Activated effector memory CD4-positive, alpha-beta T cell treated with anti-CD3 and anti-CD28 coated beads, Interleukin-2, amount 50 U/mL, for 16 hours (primary cell): ENCODE results near the gene ITLN1.

Experiments used
- DNase-seq: peaks from one replicate; pipeline ENCODE4 v3.0.0-alpha.2; 2020

The ITLN1 gene

GRCh38 chr1:160853754-160854153, 31.2 kb downstream of the ITLN1 start:
- DNase-seq = no peak

DNA sequence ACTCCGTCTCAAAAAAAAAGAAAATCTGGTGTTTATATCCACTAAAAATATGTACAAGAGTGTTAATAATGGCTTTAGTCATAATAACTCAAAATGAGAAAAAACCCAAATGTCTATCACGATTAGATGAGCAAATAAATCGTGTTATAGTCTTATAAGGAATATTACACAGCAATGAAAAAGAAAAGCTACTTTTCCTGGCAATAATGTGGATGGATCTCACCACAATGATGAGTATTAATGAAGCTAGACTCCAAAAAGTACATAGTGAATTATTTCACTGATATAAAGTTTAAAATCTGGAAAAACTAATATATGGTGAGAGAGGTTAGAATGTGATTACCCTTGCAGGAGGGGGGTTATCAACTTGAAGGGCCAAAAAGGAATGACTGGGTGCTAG, 32.0 kb downstream of the ITLN1 start:
- DNase-seq = no peak

GRCh38 chr1:160850993-160851392, 34.0 kb downstream of the ITLN1 start:
- no peak for DNase-seq

DNA sequence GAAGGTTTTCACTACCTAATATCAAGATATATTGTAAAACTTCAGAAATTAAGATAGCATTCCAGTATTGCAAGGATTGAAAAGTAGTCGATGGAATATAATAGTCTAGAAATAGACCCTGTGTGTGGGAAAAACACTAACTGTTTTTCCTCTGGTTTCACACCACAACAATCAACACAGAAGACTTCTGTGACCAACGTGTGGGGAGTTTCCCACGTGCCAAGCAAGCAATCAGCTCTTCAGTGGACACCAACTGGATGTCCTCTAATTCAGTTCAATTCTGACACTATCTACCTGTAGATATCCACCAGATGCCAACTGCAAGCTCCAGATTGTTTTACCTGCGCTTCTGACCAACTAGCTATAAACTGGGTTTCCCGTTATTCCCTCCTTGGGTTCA, 34.4 kb downstream of the ITLN1 start:
- DNase-seq = no peak

GRCh38 chr1:160846281-160846680, 38.7 kb downstream of the ITLN1 start:
- no peak for DNase-seq

DNA sequence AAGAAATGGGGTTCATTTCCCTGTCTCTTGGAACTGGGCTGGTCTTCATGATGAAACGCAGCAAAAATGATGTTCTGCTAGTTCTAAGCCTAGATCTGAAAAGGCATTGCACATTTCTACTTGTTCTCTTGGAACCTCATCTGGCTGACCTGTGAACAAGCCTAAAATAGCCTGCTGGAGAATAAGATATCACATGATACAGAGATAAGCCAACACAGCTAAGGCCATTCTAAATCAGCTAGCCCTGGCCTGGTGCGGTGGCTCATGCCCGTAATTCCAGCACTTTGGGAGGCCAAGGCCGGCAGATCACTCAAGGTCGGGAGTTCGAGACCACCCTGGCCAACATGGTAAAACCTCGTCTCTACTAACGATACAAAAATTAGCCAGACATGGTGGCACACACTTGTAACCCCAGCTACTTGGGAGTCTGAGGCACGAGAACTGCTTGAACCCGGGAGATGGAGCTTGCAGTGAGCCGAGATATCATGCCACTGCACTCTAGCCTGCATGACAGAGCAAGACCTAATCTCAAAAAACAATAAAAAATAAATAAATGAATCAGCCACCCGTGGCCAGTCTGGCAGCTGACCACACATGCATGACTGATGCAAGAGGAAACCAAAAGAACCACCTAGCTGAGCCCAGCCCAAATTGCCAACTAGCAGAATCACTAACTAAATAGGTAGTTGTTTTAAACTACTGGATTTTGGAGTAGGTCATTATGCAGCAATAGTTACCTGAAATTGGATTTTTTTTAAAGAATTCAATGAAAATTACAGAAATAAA, 40.3 kb downstream of the ITLN1 start:
- DNase-seq = no peak

DNA sequence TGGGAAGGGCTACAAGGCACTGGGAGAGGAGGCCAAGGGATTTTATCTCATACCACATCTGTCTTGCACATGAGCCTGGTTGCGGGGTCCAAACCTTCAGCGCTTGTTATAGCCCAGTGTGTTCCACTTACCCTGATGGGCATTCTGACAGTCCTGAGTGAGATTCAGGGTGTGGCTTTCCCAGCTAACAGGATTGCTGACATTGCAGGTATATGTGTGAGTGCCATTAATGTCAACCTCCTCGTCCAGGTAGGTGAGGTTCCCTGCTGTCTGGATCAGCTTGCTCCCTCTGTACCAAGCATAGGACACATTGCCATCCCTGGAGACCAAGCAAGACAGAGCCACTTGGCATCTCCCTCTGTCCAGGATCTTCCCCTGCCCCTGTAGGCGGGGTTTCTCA, 43.9 kb downstream of the ITLN1 start:
- DNase-seq = no peak

- DNase-seq = no peak
Observed at GRCh38 chr1:160839746-160840145, 45.2 kb downstream of the ITLN1 start.

DNA sequence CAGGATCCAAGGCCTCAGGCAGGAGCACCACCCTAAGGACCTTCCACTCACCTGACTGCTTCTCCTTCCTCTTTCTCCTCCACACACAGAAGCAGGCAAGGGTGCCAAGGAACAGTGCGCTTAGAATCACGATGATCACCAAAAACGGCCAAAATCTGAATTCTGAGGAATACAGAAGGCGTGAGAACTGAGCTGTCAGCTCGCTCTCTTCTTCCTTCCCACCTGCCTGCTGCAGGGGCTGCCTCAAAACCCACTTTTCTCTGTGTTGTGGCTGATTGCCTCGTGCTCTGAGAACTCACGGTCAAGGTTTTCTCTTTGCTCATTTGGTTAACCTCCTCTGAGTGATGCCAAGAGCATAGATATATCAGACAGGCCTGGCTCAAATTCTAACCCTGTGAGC, 46.1 kb downstream of the ITLN1 start:
- DNase-seq = no peak

DNA sequence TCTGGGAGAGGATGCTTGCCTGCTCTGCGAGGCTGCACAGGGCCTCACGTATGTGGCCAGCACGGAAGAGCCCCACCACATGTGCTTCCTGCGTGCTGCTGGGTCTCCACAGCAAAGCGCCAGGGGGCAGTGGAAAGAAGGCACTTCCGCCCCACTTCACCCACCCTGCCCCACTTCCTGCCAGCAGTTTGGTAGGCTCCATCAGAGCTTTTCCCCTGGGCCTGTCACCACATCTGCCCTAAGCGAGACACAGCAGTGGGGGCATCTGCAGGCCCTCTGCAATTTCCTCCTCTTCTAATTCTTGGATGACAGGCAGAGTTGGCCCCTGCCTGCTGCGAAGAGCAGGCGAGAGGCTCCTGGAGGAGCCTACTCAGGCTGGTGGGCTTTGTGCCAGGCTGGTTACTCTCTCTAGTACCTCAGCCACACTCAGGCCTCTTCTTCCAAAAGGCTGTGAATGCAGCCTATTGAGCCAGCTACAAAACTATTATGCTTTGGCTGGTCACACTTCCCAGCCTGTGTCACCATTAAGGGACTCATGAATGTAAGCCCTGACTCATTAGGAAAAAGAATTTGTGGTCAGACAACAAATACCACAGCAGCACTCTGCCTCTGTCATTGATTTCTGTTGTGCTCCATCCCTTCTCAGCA, 47.3 kb downstream of the ITLN1 start:
- DNase-seq = peak; percentile 91

DNA sequence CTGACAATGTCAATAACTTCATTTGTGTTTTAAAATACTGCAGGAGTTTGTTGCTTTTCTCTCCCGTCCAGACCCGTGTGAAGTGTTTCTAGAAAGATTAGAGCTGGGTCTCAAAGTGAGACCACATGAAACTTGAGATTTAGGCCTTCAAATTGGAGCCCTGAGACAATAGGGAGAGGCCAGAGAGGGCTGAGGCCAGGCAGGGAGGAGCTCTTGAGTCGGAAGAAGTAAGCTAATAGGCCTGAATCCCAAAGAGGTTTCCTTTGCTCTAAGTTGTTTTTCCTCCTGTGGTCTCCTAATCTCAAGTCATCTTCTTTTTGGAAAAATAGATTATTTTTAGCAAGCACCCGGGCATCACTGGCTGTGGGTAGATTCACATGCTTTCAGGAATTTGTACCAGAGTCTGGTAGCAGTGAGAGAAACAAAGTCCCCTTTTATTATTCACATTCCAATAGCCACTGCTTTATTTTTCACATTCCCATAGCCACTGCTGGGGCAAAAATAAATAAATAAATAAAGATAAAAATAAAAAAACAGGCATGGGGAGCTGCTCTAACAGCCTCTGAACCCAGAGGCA, 47.9 kb downstream of the ITLN1 start:
- no peak for DNase-seq

DNA sequence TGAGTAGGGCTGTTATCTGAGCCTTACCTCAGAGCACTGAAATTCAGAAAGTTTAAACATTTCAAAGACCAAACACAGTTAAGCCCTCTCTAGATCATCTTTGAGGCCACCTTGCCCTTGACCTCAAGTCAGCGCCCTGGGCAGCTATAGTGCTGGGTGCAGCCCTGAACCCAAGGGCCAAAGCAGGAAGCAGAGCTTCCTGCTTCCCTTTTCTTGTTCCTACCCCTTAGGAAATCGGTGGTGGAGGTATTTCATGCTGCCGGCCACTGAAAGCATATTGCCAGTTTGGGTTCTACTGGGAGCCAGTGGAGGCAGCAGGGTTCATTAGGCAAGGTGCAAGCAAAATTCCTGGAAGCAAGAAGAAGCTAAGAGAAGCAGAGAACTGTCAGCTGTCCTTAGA, 48.4 kb downstream of the ITLN1 start:
- no peak for DNase-seq

- no peak for DNase-seq
Observed at GRCh38 chr1:160835751-160836150, 49.2 kb downstream of the ITLN1 start.

DNA sequence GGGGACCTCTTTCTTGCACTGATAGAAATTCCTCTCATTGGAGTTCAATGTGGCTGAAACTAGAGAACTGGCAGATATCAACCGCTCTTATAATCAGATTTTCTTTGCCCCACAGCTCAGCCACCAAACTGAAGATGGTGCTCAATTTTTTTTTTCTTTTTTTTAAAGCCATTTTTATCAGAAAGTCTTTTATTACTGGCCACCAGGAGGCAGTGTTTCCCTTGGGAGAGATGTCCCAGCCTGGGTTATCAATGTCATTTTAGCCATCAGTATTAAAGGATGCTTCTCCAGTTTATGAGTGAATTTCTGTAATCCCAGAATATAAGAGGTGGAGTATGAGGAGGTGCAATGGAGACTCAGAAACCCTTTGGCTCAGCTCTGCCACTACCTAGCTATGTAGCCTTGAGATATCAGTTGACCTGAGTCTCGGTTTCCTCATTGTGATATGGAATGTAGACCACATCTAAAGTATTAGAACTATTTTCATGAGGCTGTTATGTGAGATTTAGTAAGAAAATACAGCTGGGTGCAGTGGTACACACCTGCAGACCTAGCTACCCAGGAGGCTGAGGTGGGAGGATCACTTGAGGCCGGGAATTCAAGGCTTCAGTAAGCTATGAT, 49.9 kb downstream of the ITLN1 start:
- DNase-seq = no peak

GRCh38 chr1:160830321-160831153, 54.4 kb downstream of the ITLN1 start:
- peak; percentile 91 for DNase-seq

DNA sequence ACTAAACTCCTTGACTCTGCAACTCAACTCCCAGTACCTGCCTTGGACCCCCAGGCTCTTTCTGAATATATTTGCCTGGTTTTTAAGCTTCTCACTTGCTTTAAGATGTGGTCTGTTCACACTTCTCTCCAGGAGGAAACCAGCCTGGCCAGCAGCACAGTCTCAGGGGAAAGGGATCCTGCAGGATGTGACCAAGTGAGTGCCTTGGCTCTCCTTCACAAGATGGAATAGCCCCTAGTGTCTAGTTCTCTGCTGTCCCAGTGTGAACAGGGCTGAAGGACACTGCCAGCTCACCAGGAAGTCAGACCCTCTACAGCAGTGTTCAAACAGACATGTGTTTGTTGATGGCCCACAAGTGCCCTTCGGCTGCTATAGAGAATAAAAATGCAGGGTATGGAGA, 55.2 kb downstream of the ITLN1 start:
- no peak for DNase-seq

DNA sequence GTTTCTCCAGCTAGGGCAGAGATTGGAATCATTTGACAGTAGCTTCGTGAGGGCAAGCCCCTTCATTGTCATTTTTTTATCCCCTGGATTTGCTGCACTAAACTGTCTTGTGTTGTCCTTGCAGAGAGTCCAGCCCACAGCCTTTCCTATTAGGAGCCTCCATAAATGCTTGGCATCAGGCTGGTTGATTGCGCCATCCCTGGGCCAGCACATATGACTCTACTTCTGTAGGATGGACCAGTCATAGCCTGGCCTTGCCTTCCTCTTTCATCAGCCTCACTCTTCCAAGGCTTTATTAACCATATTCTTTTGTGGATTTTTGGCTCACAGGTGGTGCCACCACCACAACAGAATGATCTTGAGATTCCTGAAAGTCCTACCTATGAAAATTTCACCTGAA, 57.6 kb downstream of the ITLN1 start:
- DNase-seq = no peak

DNA sequence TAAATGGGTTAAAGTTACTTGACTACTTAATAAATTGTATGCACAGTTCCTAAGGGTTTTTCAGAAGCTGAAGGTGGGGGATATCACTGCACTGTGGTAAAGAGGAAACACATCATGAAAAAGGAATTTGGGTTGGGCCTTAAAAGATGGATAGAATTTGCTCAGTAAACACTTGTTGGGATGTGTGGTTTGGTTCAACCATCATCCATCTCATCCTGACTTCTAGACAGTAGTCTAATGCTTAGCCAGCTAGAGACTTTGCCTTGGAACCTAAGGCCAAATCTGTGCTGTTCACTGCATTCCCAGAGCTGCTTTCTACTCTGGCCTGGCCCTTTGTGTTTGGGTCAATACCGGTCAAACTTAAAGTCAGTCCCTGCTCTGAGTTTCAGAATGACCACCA, 58.4 kb downstream of the ITLN1 start:
- no peak for DNase-seq
